SK-N-MC (cell line): ENCODE data around the gene KLHDC3.

Experiments used
- DNase-seq: peaks from one replicate; pipeline ENCODE4 v3.0.0-alpha.2; 2011; ENCODE audit warnings: low read depth, low spot score
- H3K27ac ChIP-seq: fragments of 200-600 bp; sonication (generic); 2 replicates; pipeline ENCODE4 v1.5.1; 2016; ENCODE audit warnings: mixed run types
- H3K36me3 ChIP-seq: fragments of 200-600 bp; sonication (generic); 2 replicates; pipeline ENCODE4 v1.6.1; 2017; ENCODE audit warnings: antibody characterized with exemption, low read length, mixed read lengths; ENCODE audit not compliant: insufficient read depth
- H3K4me3 ChIP-seq: fragments of 200-600 bp; sonication (generic); 2 replicates; pipeline ENCODE4 v1.5.1; 2016
- H3K9ac ChIP-seq: fragments of 200-600 bp; sonication (generic); 2 replicates; pipeline ENCODE4 v1.8.0; 2017; ENCODE audit warnings: mixed run types, mixed read lengths; ENCODE audit not compliant: insufficient read length
- H3K9me3 ChIP-seq: fragments of 200-600 bp; sonication (generic); 2 replicates; pipeline ENCODE4 v1.6.1; 2017; ENCODE audit warnings: low read depth, mild to moderate bottlenecking, antibody characterized with exemption, low read length, moderate library complexity, mixed read lengths
- EZH2 ChIP-seq: fragments of 200-600 bp; sonication (generic); IDR thresholded peaks from one replicate; pipeline ENCODE4 v1.6.1; 2017; ENCODE audit warnings: antibody characterized with exemption
- FOXP2 ChIP-seq: optimal IDR thresholded peaks from 2 replicates; pipeline ENCODE3; 2011; ENCODE audit warnings: mild to moderate bottlenecking, moderate library complexity; ENCODE audit not compliant: insufficient read depth; ENCODE audit errors: extremely low read length, control extremely low read depth
- POLR2AphosphoS5 ChIP-seq: IDR thresholded peaks from 2 replicates; pipeline ENCODE4 v1.6.1; 2012; ENCODE audit warnings: mild to moderate bottlenecking, low read depth, low read length, borderline replicate concordance

KLHDC3 gene

DNA sequence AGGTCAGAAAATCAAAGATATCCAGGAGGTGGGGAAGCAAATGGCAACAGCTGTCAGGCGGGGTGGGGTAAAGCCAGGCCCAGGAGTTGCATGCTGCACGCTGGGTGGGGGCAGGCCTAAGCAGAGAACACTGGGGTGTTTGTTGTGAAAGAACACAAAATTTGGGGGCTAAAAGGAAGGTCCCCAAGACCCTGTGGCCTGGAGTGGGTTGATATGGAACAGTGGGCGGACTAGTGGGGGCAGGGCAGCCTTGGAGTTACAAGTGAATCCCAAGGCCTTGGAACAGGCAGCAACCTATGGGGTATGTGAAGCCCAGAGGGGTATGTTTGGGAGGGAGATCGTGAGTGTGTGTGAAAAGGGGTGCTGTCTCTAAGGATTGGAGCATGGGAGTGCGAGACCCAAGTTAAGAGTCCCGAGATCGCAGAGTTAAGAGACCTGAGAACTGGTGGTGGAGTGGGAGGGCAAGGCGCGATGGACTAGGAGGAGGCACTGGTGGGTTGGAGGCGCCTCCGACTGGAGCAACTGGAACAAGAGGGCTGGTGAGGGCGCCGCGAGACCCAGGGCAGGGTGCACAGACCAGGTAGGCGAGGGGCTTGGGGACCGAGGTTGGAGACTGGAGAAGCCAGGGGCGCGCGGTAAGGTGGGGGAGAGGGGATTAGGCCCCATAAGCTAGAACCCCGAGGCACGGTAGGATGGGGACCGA is 38.9 kb downstream of the KLHDC3 start:
- Histone ChIP-seq H3K4me3 (peak overlapping the region; percentile 86), H3K27ac (peak overlapping the region; percentile 90), H3K9ac (peak overlapping the region; percentile 96), H3K36me3 (peaks cover 43% of the 10 kb centered on the region; the same call in 1 of the 2 replicates), H3K9me3 (no peaks in the 10 kb centered on the region)
- TF ChIP-seq POLR2AphosphoS5 (no peak), FOXP2 (no peak), EZH2 (no peak)
- no peak for DNase-seq

DNA sequence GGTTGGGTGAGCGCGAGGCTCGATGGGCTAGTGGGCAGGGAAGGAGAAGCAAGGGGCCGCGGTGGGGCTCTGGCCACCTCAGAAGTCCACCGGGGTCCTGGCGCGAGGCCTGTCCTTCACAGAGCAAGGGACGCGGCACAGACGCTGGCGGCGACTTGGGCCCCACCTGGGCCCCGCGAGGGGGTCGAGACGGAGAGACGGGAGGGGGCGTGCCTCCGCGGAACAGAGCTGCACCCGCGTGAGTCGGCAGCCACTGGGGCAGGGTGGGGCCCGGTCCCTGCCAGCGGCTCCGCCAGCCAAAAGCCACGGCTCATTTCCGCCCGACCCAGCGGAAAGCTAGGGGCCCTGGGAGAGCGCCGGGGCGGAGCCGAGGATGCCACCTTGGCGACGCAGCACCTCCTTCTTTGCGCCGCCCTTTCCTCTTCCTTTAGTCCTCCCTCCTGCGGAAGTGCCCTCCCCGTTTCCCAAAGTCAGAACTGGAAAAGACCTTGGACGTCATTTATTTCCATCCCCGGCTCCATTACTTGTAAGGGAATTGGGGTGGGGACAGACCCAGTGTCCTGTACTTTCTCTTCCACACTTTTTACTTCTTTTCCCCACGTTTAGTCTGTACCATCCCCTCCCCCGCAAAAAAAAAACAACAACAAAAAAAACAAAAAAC is 39.6 kb downstream of the KLHDC3 start, which contains the start of gene CUL7:
TSS of gene CUL7 (minus strand) at position 307 of the 661 bp plus-strand sequence. CDS start 1,063 bp downstream, outside the sequence.
- DNase-seq = peak; percentile 79
- peak within 1 kb of the TSS; percentile 96 for H3K9ac ChIP-seq
- H3K27ac ChIP-seq = peak within 1 kb of the TSS; percentile 90
- H3K4me3 ChIP-seq = peak within 1 kb of the TSS; percentile 86
- peaks cover 39% of the 10 kb centered on the region; the same call in 1 of the 2 replicates for H3K36me3 ChIP-seq
- no peaks in the 10 kb centered on the region for H3K9me3 ChIP-seq
- TF ChIP-seq EZH2 = no peak
- TF ChIP-seq FOXP2 = peak; percentile 46
- peak; percentile 97 for TF ChIP-seq POLR2AphosphoS5

DNA sequence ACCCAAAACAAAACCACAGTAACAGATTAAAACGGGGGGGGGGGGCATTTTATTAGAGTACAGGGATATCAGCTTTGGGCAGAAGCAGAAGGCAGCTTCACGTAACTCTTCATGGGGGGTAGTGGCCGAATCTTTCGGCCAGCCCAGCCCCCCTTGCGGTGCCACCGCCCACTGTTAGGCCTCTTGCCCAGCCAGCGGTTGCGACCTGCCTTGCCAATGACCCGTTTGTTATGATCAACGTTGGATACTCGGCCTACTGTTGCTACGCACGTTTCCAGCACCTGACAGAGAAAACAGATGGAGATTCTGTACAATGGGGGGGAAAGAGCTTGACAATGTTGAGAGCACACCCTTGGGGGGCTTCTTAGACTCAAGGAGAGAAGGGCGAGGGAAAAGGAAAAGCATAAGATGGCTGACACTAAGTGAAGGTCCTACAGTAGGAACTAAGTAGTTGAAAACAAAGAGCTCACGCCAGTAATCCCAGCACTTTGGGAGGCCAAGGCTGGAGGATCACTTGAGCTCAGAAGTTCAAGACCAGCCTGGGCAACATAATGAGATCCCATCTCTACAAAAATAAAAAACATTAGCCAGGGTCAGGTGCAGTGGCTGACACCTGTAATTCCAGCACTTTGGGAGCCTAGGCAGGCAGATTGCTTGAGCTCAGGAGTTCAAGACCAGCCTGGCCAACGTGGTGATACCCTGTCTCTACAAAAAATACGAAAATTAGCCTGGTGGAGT is 40.3 kb downstream of the KLHDC3 start:
- H3K27ac ChIP-seq = peak overlapping the region; percentile 83
- peak overlapping the region; percentile 21 for H3K9ac ChIP-seq
- TF ChIP-seq FOXP2 (no peak), POLR2AphosphoS5 (no peak), EZH2 (no peak)
- H3K36me3 ChIP-seq = peaks cover 34% of the 10 kb centered on the region; the same call in 1 of the 2 replicates
- no peaks in the 10 kb centered on the region for H3K9me3 ChIP-seq
- DNase-seq = no peak
- H3K4me3 ChIP-seq = peak overlapping the region; percentile 86

DNA sequence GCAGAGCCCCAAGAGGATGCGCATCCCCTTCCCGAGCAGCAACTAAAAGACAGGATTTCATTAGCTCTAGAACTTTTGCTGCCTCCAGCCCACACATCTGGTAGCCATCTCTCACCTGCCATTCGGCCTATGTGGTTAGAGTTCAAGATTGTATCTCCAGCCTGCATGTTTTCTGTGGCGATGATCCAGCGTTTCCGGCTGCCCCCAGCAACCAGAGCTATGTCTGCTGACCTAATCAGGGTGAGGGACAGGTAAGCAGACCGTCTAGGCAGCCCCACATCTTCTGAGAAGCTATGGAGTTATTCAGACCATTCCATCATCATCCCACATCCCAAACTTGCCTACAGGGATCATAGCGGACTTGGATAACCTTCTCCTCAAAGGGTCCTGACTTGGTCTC is 41.9 kb downstream of the KLHDC3 start:
- Histone ChIP-seq H3K27ac (no peak overlapping the region), H3K9me3 (no peaks in the 10 kb centered on the region), H3K4me3 (no peak overlapping the region), H3K36me3 (peaks cover 21% of the 10 kb centered on the region; the same call in 1 of the 2 replicates), H3K9ac (no peak overlapping the region)
- TF ChIP-seq POLR2AphosphoS5 = no peak
- DNase-seq = no peak

DNA sequence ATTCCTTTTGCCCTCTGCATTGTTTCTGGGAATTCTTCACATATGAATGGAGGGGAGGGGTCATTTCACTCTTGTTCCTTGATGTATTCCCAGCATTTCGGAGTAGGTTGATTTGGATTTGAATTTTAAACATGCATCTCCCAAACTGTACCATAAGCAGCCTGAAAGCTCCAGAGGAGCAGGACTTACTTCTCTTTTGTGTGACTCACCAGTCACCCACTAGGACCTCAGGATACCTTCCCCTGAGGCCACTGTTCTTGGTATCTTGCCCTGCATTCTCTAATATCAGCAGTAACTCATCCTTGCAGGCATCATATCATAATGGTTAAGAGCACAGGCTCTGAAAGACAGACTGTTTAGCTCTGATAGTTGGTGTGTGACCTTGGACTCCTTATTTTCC is 44.5 kb downstream of the KLHDC3 start:
- no peaks in the 10 kb centered on the region for H3K9me3 ChIP-seq
- H3K36me3 ChIP-seq = peaks cover 19% of the 10 kb centered on the region; the same call in 1 of the 2 replicates
- DNase-seq = no peak
- peak overlapping the region; percentile 98 for H3K9ac ChIP-seq
- peak overlapping the region; percentile 100 for H3K4me3 ChIP-seq
- H3K27ac ChIP-seq = no peak overlapping the region
- no peak for TF ChIP-seq FOXP2
- TF ChIP-seq POLR2AphosphoS5 = no peak
- no peak for TF ChIP-seq EZH2

DNA sequence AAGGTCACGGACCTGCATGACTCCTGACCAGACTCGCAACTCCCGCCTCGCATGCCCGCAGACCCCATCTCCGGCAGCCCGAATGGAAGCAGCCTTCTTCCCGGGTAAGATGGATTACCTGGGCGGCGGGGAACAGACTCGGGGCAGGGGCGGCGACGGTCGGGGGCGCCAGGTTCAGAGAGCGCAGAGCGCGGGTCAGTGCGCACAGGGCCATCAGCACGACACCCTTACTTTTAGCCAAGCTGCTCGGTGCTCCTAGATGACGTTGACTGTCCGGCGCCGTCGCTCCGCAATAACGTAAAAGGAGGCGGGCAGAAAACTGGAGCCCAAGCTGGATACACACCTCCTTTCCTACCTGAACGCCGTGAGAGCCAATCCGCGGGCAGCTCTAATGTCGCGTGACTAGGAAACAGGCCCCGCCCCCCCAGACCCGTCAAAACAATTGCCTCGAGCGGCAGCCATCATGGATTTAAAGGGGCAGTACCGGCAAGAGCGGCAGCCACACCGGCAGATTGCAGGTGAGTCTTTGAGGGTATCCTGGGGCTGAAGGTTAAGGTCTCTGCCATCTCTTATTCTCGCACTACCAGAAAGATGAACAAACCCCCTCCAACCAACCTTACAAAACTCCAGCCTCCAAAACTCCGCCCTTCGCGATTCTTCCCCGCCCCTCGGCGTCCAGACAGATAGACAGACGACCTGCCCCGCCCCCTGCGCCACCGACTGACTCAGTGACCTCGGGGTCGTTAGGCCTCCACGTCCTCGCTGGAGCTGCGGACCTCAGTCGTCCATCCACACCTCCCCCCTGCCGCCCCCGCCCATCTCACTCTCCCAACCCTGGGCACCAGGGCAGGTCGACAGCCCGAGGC is 45.4 kb downstream of the KLHDC3 start, which contains the start of the genes KLC4 and MRPL2:
TSS of gene KLC4 (plus strand) at position 464 of the 866 bp plus-strand sequence. CDS start 1,705 bp downstream, outside the sequence.
TSS of gene MRPL2 (minus strand) at position 267 of the 866 bp plus-strand sequence. CDS start at position 214, 53 bp downstream.
- H3K27ac ChIP-seq = peak within 1 kb of the TSS; percentile 90
- TF ChIP-seq EZH2 (no peak), POLR2AphosphoS5 (peak; percentile 95), FOXP2 (peak; percentile 95)

DNA sequence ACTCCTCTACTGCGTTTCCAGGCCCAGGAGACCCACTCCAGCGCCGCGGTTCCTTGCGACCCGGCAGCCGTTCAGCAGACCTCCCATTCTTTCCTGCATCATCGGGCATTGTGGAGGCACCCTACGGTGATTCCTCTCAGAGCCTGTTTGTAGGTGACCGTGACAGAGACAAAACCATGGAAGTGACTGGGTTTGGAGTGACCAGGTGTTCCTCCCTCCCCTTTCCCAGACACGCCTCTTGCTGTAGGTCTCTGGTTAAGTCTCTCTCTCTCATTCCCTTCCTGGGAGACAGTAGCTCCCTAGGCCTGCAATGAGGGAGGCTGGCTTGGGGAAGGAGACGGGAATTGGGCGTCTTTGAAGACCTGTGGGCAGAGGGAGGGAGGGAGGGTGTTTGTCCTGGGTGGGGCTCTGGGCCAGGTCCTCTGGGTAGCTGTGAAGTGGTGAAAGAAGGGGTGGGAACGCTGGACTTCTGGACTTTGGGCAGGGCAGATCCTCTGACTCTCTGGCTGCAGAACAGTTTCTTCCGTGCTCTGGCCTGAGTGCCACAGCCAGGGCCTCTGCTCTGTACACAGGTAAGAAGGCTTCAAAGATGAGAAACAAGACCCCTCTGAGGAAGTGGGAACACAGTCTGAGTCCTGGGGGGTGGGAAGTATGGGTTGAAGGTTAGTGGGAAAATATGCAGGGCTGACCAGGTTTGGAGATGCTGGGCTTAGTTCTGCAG is 46.1 kb downstream of the KLHDC3 start:
- no peak for DNase-seq
- H3K4me3 ChIP-seq = peak overlapping the region; percentile 100
- no peaks in the 10 kb centered on the region for H3K9me3 ChIP-seq
- no peak overlapping the region; the same call in 1 of the 2 replicates for H3K27ac ChIP-seq
- H3K9ac ChIP-seq = peak overlapping the region; percentile 91
- no peak for TF ChIP-seq POLR2AphosphoS5
- no peak for TF ChIP-seq EZH2
- TF ChIP-seq FOXP2 = no peak
- peaks cover 19% of the 10 kb centered on the region; the same call in 1 of the 2 replicates for H3K36me3 ChIP-seq

More for the DNA sequence above, 45.4 kb downstream of the KLHDC3 start, which contains the start of the genes KLC4 and MRPL2:
- H3K4me3 ChIP-seq = peak within 1 kb of the TSS; percentile 100
- DNase-seq = peak; percentile 96
- peak within 1 kb of the TSS; percentile 98 for H3K9ac ChIP-seq
- no peaks in the 10 kb centered on the region for H3K9me3 ChIP-seq
- H3K36me3 ChIP-seq = peaks cover 19% of the 10 kb centered on the region; the same call in 1 of the 2 replicates
